ENCODE measurements around the gene SART3.
"Not testable (repeated sequence)": the region's sequence is repeated elsewhere in the genome, so short reads cannot be mapped to it uniquely, and the experiment has no call there.

SART3 gene

DNA sequence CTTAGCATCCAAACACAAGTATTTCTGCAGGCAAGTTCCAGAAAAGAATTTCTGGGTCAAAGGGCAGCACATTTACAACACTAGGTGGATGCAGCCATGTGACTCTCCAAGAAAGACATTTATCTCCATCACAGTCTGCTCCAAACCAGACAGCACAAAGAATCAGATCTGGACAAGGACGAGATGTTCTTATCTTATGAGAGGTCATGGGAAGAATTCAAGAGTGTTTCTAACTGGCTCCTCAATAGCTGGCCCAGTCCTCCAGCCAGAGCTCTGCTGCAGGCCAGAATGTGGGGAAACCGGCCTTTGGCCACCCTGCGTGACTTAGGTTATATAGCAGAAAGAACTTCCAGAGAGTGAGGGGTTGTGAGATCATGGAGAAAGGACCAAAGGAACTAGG, 19.6 kb upstream of the SART3 start:
- DNase-seq (ENCODE audit: low spot score), result no peak

DNA sequence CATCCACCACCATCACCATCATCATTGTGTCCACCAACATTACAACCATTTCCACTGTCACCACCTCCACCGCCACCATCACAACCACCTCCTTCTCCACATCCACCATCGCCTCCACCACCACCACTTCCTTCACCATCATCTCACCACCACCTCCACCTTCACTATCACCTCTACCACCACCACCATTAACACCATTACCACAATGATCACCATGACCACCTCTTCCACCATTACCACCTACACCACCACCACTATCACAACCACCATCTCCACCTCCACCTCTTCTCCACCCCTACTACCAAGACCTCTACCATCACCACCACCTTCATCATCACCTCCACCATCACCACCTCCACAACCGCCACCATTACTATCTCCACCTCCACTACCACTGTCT, 17.8 kb upstream of the SART3 start:
- DNase-seq (ENCODE audit: low spot score), result no peak

DNA sequence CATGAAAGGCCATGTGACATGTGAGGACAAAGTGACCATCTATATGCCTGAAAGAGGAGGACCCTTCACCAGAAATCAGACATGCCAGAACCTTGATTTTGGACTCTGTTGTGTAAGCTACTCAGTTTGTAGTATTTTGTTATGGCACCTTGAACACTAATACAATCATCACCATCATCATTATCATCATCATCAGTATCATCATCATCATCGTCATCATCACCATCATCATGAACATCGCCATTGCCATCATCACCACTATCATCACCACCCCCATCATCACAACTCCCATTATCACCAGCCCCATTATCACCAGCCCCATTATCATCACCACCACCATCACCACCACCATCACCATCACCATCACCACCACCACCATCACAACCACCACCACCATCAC, 17.3 kb upstream of the SART3 start:
- DNase-seq (ENCODE audit: low spot score), result no peak

DNA sequence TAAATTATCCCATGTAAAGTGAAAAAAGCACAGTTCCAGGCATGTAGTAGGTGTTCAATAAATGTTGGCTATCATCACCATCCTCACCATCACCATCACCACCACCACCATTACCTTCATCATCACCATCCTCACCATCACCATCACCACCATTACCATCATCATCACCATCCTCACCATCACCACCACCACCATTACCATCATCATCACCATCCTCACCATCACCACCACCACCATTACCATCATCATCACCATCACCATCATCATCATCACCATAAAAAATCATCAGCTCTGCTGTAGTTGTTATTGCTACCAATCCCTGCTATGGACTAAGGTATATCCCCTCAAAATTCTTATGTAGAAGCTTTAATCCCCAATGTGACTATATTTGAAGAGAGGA, 16.5 kb upstream of the SART3 start:
- DNase-seq (ENCODE audit: low spot score), result no peak

DNA sequence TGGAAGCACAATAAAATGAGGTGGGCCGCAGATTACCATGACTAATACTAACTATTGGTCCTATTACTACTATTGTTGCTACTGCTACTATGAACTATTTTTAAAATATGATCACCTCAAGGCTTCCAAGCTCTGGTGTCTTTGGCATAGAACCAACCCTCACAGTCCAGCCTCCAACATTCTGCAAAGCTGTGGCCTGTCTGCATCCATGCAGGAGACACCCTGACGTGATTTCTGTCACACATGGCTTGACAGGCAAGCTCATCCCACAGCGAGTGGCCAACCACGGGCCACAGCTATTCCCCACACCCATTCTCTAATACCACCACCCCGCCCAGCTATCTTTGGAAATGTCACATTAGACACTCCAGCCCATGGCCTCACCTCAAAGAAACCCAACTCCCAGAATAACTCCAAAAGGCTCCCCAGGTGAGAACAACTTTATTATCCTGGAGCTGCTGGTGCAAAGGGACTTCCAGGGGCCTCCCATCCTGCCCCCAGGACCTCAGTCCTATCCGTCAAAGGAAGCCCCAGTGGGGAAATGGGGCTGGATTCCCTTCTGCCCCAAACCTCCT, 15.8 kb upstream of the SART3 start:
- DNase-seq (ENCODE audit: low spot score), result peak; percentile 58

DNA sequence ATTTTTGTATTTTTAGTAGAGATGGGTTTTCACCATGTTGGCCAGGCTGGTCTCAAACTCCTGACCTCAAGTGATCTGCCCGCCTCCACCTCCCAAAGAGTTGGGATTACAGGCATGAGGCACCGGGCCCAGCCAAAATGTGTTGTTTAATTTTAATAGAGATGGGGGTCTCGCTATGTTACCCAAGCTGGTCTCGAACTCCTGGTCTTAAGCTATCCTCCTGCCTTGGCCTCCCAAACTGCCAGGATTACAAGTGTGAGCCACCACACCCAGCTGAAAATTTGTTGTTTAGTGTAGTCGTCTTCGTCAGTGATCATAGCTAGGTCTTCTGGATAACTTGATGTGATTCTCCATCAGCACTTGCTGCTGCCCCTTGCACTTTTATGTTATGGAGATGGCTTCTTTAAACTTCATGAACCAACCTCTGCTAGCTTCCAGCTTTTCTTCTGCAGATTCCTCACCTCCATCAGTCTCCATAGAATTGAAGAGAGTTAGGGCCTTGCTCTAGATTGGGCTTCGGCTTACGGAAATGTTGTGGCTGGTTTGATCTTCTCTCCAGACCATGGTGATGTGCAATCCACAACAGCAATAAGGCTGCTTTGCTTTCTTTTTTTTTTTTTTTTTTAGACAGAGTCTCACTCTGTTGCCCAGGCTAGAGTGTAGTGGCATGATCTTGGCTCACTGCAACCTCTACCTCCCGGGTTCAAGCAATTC, 14.4 kb upstream of the SART3 start:
- DNase-seq (ENCODE audit: low spot score), result no peak

DNA sequence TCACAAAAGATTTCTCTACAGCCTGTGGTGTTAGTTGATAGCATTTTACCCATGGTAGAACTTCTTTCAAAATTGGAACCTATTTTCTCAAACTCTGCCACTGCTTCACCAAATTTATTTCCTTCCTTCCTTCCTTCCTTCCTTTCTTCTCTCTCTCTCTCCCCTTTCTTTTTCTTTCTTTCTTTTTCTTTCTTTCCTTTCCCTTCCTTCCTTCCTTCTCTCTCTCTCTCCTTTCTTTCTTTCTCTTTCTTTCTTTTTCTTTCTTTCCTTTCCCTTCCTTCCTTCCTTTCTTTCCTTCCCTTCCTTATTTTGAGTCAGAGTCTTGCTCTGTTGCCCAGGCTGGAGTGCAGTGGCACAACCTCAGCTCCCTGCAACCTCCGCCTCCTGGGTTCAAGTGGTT, 13.3 kb upstream of the SART3 start:
- DNase-seq (ENCODE audit: low spot score), result not testable (repeated sequence)

DNA sequence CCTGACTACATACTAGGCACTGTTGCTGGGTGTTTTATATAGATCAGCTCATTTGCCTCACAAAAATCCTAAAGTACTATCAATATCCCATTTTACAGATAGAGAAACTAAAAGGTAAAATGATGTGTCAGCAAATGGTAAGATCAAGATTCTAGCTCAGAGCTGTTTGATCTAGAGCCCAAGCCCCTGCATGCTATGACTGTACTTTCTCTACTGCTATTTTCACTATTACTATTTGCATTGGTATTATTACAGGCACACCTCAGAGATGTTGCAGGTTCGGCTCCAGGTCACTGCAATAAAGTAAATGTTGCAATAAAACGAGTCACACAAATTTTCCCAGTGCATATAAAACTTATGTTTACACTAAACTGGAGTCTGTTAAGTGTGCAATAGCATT, 12.3 kb upstream of the SART3 start:
- DNase-seq (ENCODE audit: low spot score), result no peak

DNA sequence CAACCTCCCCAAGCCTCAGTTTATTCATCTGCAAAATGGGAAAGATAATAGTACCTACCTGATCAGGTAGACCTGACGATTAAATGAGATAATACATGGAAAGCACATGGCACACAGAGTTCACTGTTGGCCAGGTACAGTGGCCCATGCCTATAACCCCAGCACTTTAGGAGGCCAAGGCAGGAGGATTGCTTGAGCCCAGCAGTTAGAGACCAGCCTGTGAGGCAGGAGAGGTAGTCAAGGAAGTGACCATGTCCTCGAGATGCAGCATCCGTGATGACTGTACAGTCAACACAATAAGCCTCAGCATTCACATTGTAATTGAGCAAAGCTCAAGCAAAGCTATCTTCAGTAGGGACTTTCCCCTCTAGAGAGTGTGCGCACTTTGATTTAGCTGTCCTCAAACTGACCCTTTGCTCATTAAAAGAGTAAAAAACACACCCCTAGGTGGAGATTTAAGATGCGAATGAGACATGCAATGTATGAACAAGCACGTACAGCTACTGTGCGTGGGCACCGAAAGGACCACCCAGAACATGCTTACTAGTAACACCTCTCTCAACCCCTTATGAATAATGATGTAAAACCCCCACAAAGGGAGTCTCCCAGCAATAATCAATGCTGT, 11.3 kb upstream of the SART3 start:
- DNase-seq (ENCODE audit: low spot score), result peak; percentile 38

DNA sequence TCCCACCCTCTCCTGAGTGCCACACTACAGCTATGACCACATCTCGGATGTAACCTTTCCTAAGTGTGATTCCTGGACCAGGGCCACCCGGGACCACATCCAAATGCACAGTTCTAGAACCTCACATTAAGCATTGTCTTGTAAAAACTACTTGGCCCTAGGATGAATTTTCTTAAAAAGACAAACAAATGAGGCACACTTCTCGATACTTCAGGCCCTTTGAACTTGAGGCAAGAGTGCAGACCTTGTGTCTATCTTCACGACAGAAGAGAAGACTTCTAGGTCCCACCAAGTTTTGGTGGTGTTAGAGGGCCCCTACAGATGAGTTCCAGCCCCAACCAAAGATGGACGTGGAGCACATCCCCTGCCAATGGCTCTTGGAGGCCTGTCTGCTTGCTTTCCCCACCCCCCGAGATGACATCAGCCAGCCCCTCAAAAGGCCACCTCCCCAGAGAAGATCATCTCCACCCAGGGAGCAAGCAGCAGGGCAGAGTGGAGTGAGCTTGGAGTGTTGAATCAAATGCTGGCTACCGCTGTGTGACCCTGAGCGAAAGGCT, 10.7 kb upstream of the SART3 start:
- DNase-seq (ENCODE audit: low spot score), result no peak

DNA sequence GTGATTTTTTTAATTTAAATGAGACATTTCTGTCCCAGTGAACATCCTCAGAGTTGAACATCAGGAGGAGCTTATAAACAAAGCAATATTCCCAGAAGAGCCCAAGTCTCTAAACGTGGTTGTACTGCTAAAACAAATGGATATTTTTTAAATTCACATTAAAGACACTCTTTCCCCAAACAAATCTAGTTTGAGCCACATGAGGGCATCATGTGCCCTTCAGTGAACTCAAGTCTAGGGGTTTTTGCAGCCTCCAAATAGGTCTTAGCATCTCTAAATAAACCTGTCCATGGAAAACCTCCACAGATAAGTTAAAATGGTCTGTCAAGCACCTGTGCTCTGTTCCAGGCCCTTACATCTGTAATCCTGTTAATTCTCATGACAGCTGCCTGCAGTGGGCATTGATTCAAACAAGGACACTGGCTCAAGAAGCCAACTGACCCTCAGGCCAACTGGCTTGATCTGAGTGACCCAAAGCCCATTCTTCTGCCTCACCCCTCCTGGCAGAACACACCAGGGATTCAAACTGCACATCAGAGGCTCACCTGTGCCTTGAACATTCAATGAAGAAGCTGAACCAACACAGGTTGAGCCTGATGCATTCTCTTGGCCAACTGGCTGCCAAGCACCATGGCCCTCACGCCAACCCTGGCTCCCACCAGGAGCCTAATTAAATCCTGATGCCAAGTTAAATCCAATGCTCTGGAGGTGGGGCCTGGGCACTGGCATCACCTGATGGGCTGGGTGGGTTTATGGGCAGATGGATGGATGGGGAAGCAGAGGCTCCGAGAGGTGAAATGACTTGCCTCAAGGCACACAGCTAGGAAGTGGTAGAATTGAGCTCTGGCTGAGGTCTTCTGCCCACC, 10.0 kb upstream of the SART3 start:
- peak; percentile 9 for DNase-seq (ENCODE audit: low spot score)

DNA sequence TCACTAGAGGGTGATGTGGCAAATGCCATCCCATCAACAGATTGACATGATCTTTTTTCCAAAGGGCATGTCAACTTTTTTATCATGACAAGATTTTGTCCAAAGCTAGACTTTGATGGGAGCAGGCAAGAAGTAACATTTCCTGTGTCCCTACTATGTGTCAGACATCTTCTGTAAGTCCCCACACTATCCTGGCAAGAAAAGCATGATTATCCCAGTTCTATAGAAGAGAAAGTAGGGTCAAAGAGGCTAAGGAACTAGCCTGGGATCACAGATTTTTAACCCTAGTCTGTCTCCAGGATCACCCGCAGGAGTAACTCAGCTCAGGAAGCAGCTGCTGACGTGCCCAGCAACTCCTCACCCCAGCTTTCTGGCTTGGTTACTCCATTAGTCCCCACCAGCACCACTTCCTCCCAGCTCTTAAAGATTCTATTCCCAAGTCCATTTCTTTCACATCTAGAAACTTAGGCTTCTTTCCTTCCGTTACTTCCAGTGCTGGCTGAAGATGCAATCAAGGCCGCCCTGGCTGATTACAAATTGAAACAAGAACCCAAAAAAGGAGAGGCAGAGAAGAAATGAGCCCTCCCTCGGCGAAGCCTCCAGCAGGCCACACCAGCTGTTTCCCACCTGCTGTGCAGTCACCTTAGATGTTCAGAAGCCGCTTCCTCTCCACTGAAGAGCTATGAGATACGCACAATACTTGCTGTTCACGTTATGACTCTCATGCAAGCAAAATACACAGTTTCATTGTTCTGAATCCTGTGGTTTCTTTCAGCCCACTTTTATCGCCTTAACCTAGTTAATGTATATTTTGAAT, 7.6 kb upstream of the SART3 start:
- no peak for DNase-seq (ENCODE audit: low spot score)

DNA sequence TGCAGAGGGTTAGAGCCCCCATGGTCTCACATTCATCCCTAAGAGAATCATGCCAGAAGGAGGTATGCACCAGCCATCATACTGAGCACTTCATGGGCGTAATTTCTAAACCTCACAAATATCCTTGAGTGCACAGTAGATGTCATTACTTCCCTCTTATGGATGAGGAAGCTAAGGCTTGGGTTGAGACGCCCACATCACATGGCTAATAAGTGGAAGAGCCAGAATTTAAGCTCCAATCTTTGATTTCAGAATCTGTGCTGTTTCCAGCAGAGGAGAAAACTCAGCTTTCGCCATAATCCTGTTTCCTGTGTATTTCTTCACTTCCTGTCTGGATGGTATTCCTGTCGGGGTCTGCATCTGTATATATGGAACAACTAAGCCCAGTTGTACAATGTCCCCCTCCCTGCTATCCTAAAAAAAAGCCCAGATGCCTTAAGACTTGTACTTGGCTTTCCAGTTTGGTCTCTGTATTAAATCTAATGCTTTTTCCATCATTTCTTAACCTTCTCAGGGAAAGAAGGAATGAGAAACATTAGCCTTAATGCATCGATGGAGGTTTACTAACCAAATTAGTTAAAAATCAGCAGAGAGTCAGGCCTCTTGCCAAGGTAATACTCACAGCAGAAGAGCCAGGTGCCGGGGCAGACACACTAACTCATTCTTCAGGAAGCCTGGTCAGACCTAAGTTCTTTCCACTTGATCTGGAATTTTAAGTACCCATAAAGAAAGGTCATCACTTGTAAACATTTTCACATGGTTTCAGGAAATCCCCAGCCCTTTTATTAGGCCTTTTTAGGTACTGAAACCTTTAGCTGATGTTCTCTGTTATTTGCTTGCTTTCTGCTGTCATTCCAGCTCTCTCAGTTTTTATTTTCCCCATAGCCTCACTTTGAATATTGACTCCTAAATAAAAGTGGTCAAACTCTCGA, 6.7 kb upstream of the SART3 start:
- peak; percentile 89 for DNase-seq (ENCODE audit: low spot score)

DNA sequence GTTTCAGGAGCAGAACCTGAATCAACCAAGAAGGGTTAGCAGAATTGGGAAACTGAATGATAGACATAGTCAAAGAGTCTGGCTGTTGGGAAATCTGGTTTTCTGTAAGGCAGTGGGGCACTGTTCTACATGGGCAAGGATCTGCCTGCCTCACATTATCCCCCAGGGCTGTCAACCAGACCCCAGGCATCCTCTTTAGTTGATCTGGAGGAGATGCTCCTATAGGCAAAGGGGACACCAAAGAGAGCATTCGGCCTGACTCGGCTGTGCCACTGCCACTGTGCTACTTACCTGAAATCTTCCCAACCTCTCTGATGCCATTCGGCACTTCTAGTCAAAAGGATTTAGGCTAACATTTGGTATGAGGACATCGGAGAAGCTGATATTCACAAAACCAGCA, 5.5 kb upstream of the SART3 start:
- no peak for DNase-seq (ENCODE audit: low spot score)

DNA sequence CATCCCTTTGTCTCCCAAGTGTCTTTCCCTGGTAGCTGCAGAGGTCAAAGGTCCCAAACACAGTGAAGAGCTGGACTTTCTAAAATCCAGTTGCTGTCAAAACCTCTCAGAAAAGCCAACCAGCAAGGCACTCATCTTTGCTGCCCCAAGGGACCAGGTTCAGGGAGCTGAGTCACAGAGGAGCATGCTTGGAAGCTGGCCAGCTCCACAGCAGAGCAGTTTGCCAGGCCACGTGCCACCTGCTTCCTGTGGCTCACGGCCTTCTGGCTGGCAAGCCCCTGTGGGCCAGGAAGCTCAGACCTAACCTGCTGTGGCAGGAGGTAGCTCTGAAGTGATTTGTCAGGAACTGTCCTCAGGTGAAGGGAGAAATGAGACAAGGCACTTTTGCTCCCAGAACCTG, 5.0 kb upstream of the SART3 start:
- DNase-seq (ENCODE audit: low spot score), result peak; percentile 95

DNA sequence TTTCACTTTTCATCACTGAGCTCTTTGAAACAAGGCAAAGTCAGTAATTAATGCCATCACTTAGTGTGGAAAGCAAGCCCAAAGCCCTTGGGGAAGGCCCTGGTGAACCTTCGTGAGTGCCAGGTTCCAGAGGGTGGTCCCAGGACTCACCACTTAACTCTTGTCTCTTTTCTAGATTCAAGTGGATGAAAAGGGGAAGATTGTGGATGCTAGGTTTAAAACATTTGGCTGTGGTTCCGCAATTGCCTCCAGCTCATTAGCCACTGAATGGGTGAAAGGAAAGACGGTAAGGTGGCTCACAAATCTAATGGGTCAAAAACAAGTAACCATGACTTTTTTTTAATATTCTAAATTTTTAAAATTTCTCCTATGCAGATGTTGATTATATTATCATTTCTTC, 4.2 kb upstream of the SART3 start:
- no peak for DNase-seq (ENCODE audit: low spot score)

DNA sequence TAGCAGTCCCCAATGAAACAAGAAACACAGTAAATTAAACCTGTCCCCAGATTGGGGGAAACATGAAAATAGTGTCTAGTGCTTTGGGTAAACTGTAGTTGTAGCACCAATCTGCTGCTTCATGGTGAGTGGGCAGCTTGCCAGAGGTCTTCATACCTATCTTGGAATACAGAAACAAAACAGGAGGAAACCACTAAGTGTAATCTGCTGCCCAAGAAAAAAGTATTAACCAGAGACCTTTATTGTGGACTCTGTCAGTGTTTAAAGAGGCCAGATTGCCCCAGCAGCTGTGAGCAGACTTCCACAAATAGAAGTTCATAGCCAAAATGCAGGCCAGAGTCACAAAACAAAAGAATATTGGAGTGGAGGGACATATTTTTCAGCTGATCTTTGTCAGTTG, 3.8 kb upstream of the SART3 start:
- DNase-seq (ENCODE audit: low spot score), result no peak

DNA sequence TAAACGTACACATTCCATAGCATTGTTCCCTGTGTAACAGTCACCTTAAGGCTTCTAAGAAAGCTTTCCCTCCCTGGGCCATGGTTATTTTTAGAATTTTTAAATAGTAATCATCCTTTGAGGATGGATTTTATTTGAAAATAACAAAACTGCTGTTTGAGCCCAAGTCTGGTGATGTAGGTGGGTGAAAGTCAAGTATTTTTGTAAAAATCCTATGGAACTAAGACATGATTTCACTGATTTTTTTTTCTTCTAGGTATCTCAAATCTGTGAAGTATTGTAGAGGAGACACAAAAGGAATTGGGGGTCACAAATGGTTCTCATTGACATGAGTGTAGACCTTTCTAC, 2.8 kb upstream of the SART3 start:
- DNase-seq (ENCODE audit: low spot score), result no peak

DNA sequence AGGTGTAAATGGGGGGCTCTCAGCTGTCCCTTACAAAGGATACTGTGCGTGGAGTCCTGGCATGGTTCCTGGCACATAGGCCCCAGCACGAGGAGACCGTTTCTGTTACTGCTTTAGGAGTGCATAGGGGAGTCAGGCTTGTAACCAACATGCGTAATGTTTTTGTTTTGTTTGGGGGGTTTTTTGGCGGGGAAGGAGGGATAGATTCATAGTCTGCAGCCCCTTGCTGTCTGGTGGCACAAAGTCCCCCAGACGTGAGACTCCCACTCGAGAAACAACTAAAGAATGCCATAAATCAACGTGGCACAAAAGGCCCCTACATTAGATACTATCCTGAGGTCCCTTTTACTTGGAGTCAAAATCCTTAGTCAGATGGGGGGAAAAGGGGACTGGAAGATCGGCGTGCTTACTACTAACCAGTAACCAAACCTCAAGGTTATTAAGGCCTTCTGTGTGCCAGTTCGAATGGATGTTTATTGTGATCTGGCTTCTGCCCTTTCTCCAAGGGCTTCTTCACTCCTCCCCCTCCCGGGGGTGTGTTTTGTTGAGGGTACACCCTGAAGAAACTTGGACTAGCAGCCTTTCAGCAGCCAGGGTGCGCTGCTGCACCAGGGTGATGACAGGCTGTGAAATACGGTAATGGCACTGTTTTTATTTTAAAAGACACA, 2.3 kb upstream of the SART3 start:
- DNase-seq (ENCODE audit: low spot score), result peak; percentile 86

Measured in kidney tubule cell (primary cell).